Glomerular endothelial cell (primary cell): Measurements from ENCODE around the gene MIB1. TPM values are rescaled to one million over a fixed set of nuclear protein-coding genes. Genes with fewer than 3 reads are reported as not detected.

Experiments used
- DNase-seq: peaks from one replicate; pipeline ENCODE4 v3.0.0-alpha.2; 2011; ENCODE audit warnings: low read depth, low spot score; ENCODE audit errors: extremely low read depth
- total RNA-seq: library from RNA; depleted of rRNA; stranded (reverse); fragments of >200 nt; gene quantifications from 2 replicates; pipeline ENCODE4 v1.2.3, GENCODE V29; 2015

Gene MIB1
- total RNA-seq, 1 donor from 2014 or later = 26.9 TPM

GRCh38 chr18:21808185-21808584 is 67.6 kb downstream of the MIB1 start:
- DNase-seq = no peak

- no peak for DNase-seq
Measured at GRCh38 chr18:21809725-21810124, 69.1 kb downstream of the MIB1 start.

GRCh38 chr18:21815101-21815500 is 74.5 kb downstream of the MIB1 start:
- no peak for DNase-seq

GRCh38 chr18:21820033-21820810 is 79.6 kb downstream of the MIB1 start:
- DNase-seq = no peak

GRCh38 chr18:21820811-21821143 is 80.2 kb downstream of the MIB1 start:
- DNase-seq = no peak

- DNase-seq = no peak
Measured at GRCh38 chr18:21823848-21824247, 83.3 kb downstream of the MIB1 start.

- DNase-seq = no peak
Measured at GRCh38 chr18:21826196-21826595, 85.6 kb downstream of the MIB1 start.

GRCh38 chr18:21826641-21827302 is 86.2 kb downstream of the MIB1 start:
- no peak for DNase-seq

- no peak for DNase-seq
Measured at GRCh38 chr18:21830532-21830931, 89.9 kb downstream of the MIB1 start.

GRCh38 chr18:21831413-21831831 is 90.8 kb downstream of the MIB1 start:
- DNase-seq = no peak

GRCh38 chr18:21833604-21834298 is 93.2 kb downstream of the MIB1 start:
- DNase-seq = no peak

GRCh38 chr18:21834299-21834660 is 93.7 kb downstream of the MIB1 start:
- no peak for DNase-seq

- no peak for DNase-seq
Measured at GRCh38 chr18:21841570-21841969, 101.0 kb downstream of the MIB1 start.

- DNase-seq = no peak
Measured at GRCh38 chr18:21843341-21843740, 102.7 kb downstream of the MIB1 start.

- no peak for DNase-seq
Measured at GRCh38 chr18:21851327-21851961, 110.9 kb downstream of the MIB1 start.

GRCh38 chr18:21853016-21853415 is 112.4 kb downstream of the MIB1 start:
- no peak for DNase-seq

- no peak for DNase-seq
Measured at GRCh38 chr18:21853775-21854552, 113.4 kb downstream of the MIB1 start.

- DNase-seq = no peak
Measured at GRCh38 chr18:21855432-21855831, 114.8 kb downstream of the MIB1 start.

- no peak for DNase-seq
Measured at GRCh38 chr18:21857871-21858270, 117.3 kb downstream of the MIB1 start.

- no peak for DNase-seq
Measured at GRCh38 chr18:21858544-21858943, 118.0 kb downstream of the MIB1 start.

- no peak for DNase-seq
Measured at GRCh38 chr18:21864386-21864785, 123.8 kb downstream of the MIB1 start.
